Right lobe of liver (tissue), 4 donors: ENCODE data around the gene CKMT2.

ENCODE experiments used
- CTCF ChIP-seq, 4 donors: fragments of 200-600 bp in 3 of 4; fragments of 450-650 bp in 1 of 4; IDR thresholded peaks; one replicate each; pipeline versions ENCODE4 v1.5.1 to v1.8.0; 2016 to 2022; ENCODE audit warnings: antibody characterized with exemption in 4 of 4, mild to moderate bottlenecking in 2 of 4
- POLR2A ChIP-seq: fragments of 450-650 bp; IDR thresholded peaks from one replicate; pipeline ENCODE4 v1.6.1; 2017; ENCODE audit warnings: antibody characterized with exemption, mild to moderate bottlenecking
- donor health status: DM: no; HTN: no; CAD: no.
- donor health status: DM: no; HTN: no; CAD: no.
- donor health status: DM: no; HTN: yes; CAD: no.

GRCh38 chr5:81246697-81247096 lies 13.6 kb downstream of the CKMT2 start:
- TF ChIP-seq CTCF (IDR thresholded peaks at IDR 0.05) (no peak), POLR2A (no peak)
